Loucy (cell line): ENCODE measurements around the gene H3-3A.

ENCODE experiments used
- H2AFZ ChIP-seq: fragments of 200-600 bp; sonication (generic); 2 replicates; pipeline ENCODE4 v1.6.0; 2016; ENCODE audit warnings: antibody characterized with exemption, mild to moderate bottlenecking, low read length, moderate library complexity
- H3F3A ChIP-seq: fragments of 200-600 bp; 2 replicates; pipeline ENCODE4 v1.6.0; 2016; ENCODE audit warnings: antibody characterized with exemption, low read depth, mild to moderate bottlenecking
- H3K27me3 ChIP-seq: fragments of 200-600 bp; sonication (generic); 2 replicates; pipeline ENCODE4 v1.6.1; 2014; ENCODE audit warnings: low read length, mild to moderate bottlenecking; ENCODE audit not compliant: insufficient read depth, poor library complexity, severe bottlenecking
- H3K36me3 ChIP-seq: fragments of 200-600 bp; sonication (generic); 2 replicates; pipeline ENCODE4 v1.6.1; 2016; ENCODE audit warnings: low read length; ENCODE audit not compliant: insufficient read depth
- H3K4me1 ChIP-seq: fragments of 200-600 bp; sonication (generic); 2 replicates; pipeline ENCODE4 v1.5.1; 2014; ENCODE audit warnings: low read length, mild to moderate bottlenecking; ENCODE audit not compliant: insufficient read depth, poor library complexity, severe bottlenecking
- H3K4me2 ChIP-seq: fragments of 200-600 bp; sonication (generic); 2 replicates; pipeline ENCODE4 v1.6.0; 2014; ENCODE audit warnings: antibody characterized with exemption, low read length, low read depth, mild to moderate bottlenecking; ENCODE audit not compliant: poor library complexity, severe bottlenecking
- H3K4me3 ChIP-seq: fragments of 200-600 bp; sonication (generic); 2 replicates; pipeline ENCODE4 v1.5.1; 2014; ENCODE audit warnings: low read length, mild to moderate bottlenecking, mixed read lengths; ENCODE audit not compliant: poor library complexity, severe bottlenecking
- H3K79me2 ChIP-seq: fragments of 200-600 bp; sonication (generic); 2 replicates; pipeline ENCODE4 v1.6.1; 2014; ENCODE audit warnings: low read length; ENCODE audit not compliant: insufficient read depth
- H3K9ac ChIP-seq: fragments of 200-600 bp; sonication (generic); 2 replicates; pipeline ENCODE4 v1.6.0; 2014; ENCODE audit warnings: mild to moderate bottlenecking, low read depth, low read length, moderate library complexity; ENCODE audit not compliant: poor library complexity, severe bottlenecking
- H3K9me2 ChIP-seq: fragments of 200-600 bp; sonication (generic); replicated peaks from 2 replicates; pipeline ENCODE4 v1.6.1; 2016; ENCODE audit warnings: low read depth, low read length, mixed read lengths
- H3K9me3 ChIP-seq: fragments of 200-600 bp; sonication (generic); 2 replicates; pipeline ENCODE4 v1.6.1; 2014; ENCODE audit warnings: mild to moderate bottlenecking, antibody characterized with exemption, low read length, low read depth; ENCODE audit not compliant: insufficient read depth
- H4K20me1 ChIP-seq: fragments of 200-600 bp; sonication (generic); 2 replicates; pipeline ENCODE4 v1.6.0; 2014; ENCODE audit warnings: antibody characterized with exemption, low read length, mild to moderate bottlenecking; ENCODE audit not compliant: insufficient read depth, poor library complexity, severe bottlenecking
- EZH2phosphoT487 ChIP-seq: fragments of 200-600 bp; IDR thresholded peaks from 2 replicates; pipeline ENCODE4 v1.6.1; 2018; ENCODE audit warnings: antibody characterized with exemption, mild to moderate bottlenecking, moderate library complexity, borderline replicate concordance
- TF ChIP-seq, protein P1 (sequence below): fragments of 200-600 bp; sonication (generic); conservative IDR thresholded peaks from 2 replicates; pipeline ENCODE4 v1.5.1; 2014; ENCODE audit warnings: mild to moderate bottlenecking, antibody characterized with exemption, low read length

Gene H3-3A

DNA sequence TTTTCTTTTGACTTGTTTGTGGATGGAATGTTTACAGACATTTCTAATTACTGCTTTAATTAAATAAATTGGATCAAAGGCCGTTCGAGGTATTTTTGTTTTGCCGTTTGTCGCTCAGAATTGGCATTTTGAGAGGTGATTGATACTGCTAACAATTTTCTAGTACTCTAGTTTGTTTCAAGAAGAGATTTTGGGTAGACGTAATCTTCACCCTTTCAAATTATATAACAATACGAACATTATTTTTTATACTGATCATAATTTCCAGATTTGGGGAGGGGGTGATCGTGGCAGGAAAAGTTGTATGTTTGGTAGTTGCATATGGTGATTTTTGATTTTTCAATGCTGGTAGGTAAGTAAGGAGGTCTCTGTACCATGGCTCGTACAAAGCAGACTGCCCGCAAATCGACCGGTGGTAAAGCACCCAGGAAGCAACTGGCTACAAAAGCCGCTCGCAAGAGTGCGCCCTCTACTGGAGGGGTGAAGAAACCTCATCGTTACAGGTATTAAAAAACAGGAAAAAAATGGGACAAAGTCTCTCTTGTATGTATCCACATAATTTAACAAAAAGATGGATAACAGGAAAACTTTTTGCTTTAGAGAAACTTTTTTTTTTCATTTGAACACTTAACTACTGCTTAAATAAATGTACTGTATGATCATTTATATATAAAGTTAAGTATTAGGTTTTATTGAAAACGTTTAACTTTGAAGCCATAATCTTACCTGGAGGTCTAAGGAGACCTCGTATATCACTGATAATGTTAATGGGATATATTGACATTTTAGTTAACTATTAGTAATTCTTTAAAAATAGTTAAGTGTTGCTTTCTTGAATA lies 1.7 kb downstream of the H3-3A start:
- Histone ChIP-seq H3K4me1 (peaks cover 54% of the 10 kb centered on the region), H3K79me2 (peaks cover 94% of the 10 kb centered on the region), H2AFZ (no peak overlapping the region), H3K9me3 (no peaks in the 10 kb centered on the region), H3F3A (peaks cover 5% of the 10 kb centered on the region; the same call in 1 of the 2 replicates), H3K4me3 (peak overlapping the region; percentile 95), H4K20me1 (peaks cover 63% of the 10 kb centered on the region), H3K9me2 (no peaks in the 10 kb centered on the region), H3K4me2 (peak overlapping the region; percentile 99), H3K36me3 (peaks cover 40% of the 10 kb centered on the region), H3K27me3 (peaks cover 15% of the 10 kb centered on the region), H3K9ac (peak overlapping the region; percentile 100)
- no peak for TF ChIP-seq EZH2phosphoT487
- TF ChIP-seq, protein P1, sequence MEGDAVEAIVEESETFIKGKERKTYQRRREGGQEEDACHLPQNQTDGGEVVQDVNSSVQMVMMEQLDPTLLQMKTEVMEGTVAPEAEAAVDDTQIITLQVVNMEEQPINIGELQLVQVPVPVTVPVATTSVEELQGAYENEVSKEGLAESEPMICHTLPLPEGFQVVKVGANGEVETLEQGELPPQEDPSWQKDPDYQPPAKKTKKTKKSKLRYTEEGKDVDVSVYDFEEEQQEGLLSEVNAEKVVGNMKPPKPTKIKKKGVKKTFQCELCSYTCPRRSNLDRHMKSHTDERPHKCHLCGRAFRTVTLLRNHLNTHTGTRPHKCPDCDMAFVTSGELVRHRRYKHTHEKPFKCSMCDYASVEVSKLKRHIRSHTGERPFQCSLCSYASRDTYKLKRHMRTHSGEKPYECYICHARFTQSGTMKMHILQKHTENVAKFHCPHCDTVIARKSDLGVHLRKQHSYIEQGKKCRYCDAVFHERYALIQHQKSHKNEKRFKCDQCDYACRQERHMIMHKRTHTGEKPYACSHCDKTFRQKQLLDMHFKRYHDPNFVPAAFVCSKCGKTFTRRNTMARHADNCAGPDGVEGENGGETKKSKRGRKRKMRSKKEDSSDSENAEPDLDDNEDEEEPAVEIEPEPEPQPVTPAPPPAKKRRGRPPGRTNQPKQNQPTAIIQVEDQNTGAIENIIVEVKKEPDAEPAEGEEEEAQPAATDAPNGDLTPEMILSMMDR = peak; percentile 54; the same call in 1 of the 2 replicates

DNA sequence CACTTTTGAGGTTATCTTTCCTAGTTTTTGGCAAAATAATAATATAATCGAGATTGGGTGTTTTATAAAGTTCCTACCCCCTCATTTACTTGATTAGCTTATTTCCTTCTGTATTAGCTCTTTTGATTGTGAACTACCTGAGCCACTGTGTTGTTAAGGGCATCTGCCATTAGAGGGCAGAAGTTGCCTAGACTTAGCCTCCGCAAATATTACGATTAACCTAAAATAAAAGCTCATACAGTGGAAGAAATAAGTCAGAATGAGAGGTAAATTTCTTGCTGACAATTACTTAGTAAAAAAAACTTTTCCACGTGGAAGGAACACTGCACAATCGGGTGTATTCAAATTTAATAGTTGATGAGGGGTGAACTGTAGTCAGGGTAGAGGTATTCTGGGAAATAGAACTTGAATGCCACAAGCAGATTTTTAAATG lies 2.3 kb downstream of the H3-3A start:
- TF ChIP-seq, protein P1 = peak; percentile 76
- no peak for TF ChIP-seq EZH2phosphoT487
- H3K9me3 ChIP-seq = no peaks in the 10 kb centered on the region
- H4K20me1 ChIP-seq = peaks cover 70% of the 10 kb centered on the region
- peaks cover 5% of the 10 kb centered on the region; the same call in 1 of the 2 replicates for H3F3A ChIP-seq
- H3K79me2 ChIP-seq = peaks cover 94% of the 10 kb centered on the region
- H3K9ac ChIP-seq = peak overlapping the region; percentile 100
- no peak overlapping the region for H2AFZ ChIP-seq
- H3K4me3 ChIP-seq = peak overlapping the region; percentile 95
- H3K4me2 ChIP-seq = peak overlapping the region; percentile 99
- H3K4me1 ChIP-seq = peaks cover 56% of the 10 kb centered on the region
- peaks cover 15% of the 10 kb centered on the region for H3K27me3 ChIP-seq
- H3K36me3 ChIP-seq = peaks cover 46% of the 10 kb centered on the region
- no peaks in the 10 kb centered on the region for H3K9me2 ChIP-seq

DNA sequence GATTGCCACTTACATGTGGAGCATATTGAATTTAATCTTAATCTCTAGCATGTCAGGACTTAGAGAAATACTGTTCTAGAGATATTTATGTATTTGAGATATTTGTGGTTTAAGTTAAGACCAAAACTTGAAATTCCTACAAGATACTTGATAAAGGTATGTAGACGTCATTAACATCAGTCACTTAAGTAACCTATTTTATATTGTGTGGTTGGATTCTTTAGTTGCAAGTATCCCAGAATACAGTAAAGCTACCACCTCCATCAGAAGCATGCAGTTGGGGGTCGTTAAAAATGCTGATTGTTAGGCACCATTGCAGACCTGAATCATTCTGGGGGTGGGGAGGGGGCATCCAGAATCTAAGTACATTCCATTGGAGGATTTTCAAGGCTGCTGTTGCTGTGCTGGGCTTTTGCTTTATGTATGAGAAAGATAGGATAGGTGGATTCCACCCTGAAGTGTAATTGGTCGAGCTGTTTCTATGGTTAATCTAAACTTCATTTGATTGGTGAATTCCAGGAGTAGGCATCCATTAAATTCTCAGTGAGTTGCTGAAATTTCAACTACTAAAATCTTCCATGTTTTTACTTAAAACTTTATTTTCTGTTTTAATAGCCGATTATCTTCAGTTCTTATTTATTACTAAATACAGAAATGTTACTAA lies 4.0 kb downstream of the H3-3A start:
- Histone ChIP-seq H3K4me2 (peak overlapping the region; percentile 99), H3K9me2 (no peaks in the 10 kb centered on the region)
- TF ChIP-seq, protein P1 = no peak
- TF ChIP-seq EZH2phosphoT487 = no peak

More for the DNA sequence above, 4.0 kb downstream of the H3-3A start:
- Histone ChIP-seq H3K36me3 (peaks cover 58% of the 10 kb centered on the region), H3K4me1 (peaks cover 52% of the 10 kb centered on the region), H4K20me1 (peaks cover 83% of the 10 kb centered on the region), H3K9me3 (no peaks in the 10 kb centered on the region), H3K79me2 (peaks cover 92% of the 10 kb centered on the region), H3K9ac (peak overlapping the region; percentile 100), H3K27me3 (peaks cover 15% of the 10 kb centered on the region), H2AFZ (no peak overlapping the region), H3F3A (peaks cover 5% of the 10 kb centered on the region; the same call in 1 of the 2 replicates), H3K4me3 (peak overlapping the region; percentile 95)
